H1 (cell line): ENCODE measurements around the gene THRB. TPM values are rescaled to one million over a fixed set of nuclear protein-coding genes. Genes with fewer than 3 reads are reported as not detected.

Experiments
- CTCF ChIA-PET: fragments of 300-600 bp; sonication (Branson Sonifier 250); formaldehyde crosslinking; loops from one replicate; lab custom pipeline; 2021; ENCODE audit not compliant: partially characterized antibody; lab: Charles Lee
- POLR2A ChIA-PET: fragments of 300-600 bp; sonication (Branson Sonifier 250); formaldehyde crosslinking; loops from one replicate; lab custom pipeline; 2021; ENCODE audit warnings: inconsistent platforms; ENCODE audit not compliant: partially characterized antibody; lab: Charles Lee
- DNase-seq, 2 experiments: peaks; one replicate each; pipeline versions ENCODE4 v3.0.0 to v3.0.0-alpha.2; 2010 to 2022; ENCODE audit warnings: low spot score in 2 of 2, low read depth in 1 of 2, mixed read lengths in 1 of 2
- FAIRE-seq: peaks from 2 replicates; lab custom pipeline; 2011; peaks lifted over from hg19 to GRCh38; lab: Jason Lieb, UNC
- H2AFZ ChIP-seq: 2 replicates; pipeline ENCODE4 v1.8.1; 2012; ENCODE audit warnings: low read length, inconsistent platforms
- H2AK5ac ChIP-seq: 2 replicates; pipeline ENCODE4 v1.6.1; 2013; ENCODE audit warnings: low read depth, low read length
- H2BK120ac ChIP-seq: replicated peaks from 2 replicates; pipeline ENCODE3; 2013; ENCODE audit warnings: low read depth, low read length, inconsistent platforms
- H2BK12ac ChIP-seq: 2 replicates; pipeline ENCODE4 v1.6.1; 2013; ENCODE audit warnings: low read depth, low read length
- H2BK15ac ChIP-seq: 2 replicates; pipeline ENCODE4 v1.6.1; 2013; ENCODE audit warnings: low read length
- H2BK20ac ChIP-seq: 2 replicates; pipeline ENCODE4 v1.6.1; 2013; ENCODE audit warnings: low read length
- H2BK5ac ChIP-seq: 2 replicates; pipeline ENCODE4 v1.6.1; 2013; ENCODE audit warnings: low read depth, low read length
- H3K14ac ChIP-seq: 2 replicates; pipeline ENCODE4 v1.6.1; 2013; ENCODE audit warnings: inconsistent platforms; ENCODE audit not compliant: insufficient read length
- H3K18ac ChIP-seq: 2 replicates; pipeline ENCODE4 v1.6.1; 2013; ENCODE audit warnings: low read length; ENCODE audit errors: extremely low read depth
- H3K23ac ChIP-seq: 2 replicates; pipeline ENCODE4 v1.6.1; 2013; ENCODE audit warnings: inconsistent platforms; ENCODE audit not compliant: insufficient read length
- H3K23me2 ChIP-seq: 2 replicates; pipeline ENCODE4 v1.6.1; 2013; ENCODE audit warnings: low read depth, low read length
- H3K27ac ChIP-seq: 2 replicates; pipeline ENCODE4 v1.6.1; 2011; ENCODE audit warnings: low read depth, low read length, inconsistent platforms
- H3K27me3 ChIP-seq, 4 experiments: replicated peaks in 1 of 4; 1 replicate in 1 of 4; 2 replicates in 3 of 4; pipeline versions ENCODE4 v1.6.1 to v1.8.1; 2011 to 2013; ENCODE audit warnings: low read length in 3 of 4, mild to moderate bottlenecking in 3 of 4, inconsistent platforms in 2 of 4, mixed read lengths in 2 of 4, moderate library complexity in 1 of 4; ENCODE audit not compliant: control insufficient read depth in 3 of 4, insufficient read depth in 3 of 4; ENCODE audit errors: extremely low read depth in 1 of 4
- H3K36me3 ChIP-seq, 4 experiments: 2 replicates each; pipeline versions ENCODE4 v1.6.1 to v1.8.1; 2011 to 2013; ENCODE audit warnings: mild to moderate bottlenecking in 4 of 4, low read length in 3 of 4, moderate library complexity in 2 of 4, control low read depth in 1 of 4, inconsistent platforms in 1 of 4; ENCODE audit not compliant: insufficient read depth in 4 of 4, control insufficient read depth in 2 of 4
- H3K4ac ChIP-seq: replicated peaks from 2 replicates; pipeline ENCODE3; 2013; ENCODE audit warnings: low read length, low read depth, mixed read lengths, inconsistent platforms; ENCODE audit not compliant: insufficient read length
- H3K4me1 ChIP-seq, 4 experiments: replicated peaks in 1 of 4; 1 replicate in 1 of 4; 2 replicates in 3 of 4; pipeline versions ENCODE4 v1.6.1 to v1.8.1; 2011 to 2013; ENCODE audit warnings: low read length in 3 of 4, inconsistent platforms in 2 of 4, mixed read lengths in 1 of 4; ENCODE audit not compliant: insufficient read depth in 4 of 4, control insufficient read depth in 3 of 4
- H3K4me2 ChIP-seq, 2 experiments: 2 replicates each; pipeline versions ENCODE4 v1.6.1 to v1.8.1; 2011 to 2013; ENCODE audit warnings: low read depth in 2 of 2, low read length in 2 of 2, control low read depth in 1 of 2, inconsistent platforms in 1 of 2, mild to moderate bottlenecking in 1 of 2; ENCODE audit not compliant: insufficient read depth in 1 of 2
- H3K4me3 ChIP-seq, 4 experiments: fragments of 200-600, 300-600 bp in 1 of 4; sonication (generic), shearing (Covaris generic), sonication (Bioruptor Twin) in 1 of 4; 2 replicates each; pipeline versions ENCODE4 v1.5.1 to v1.8.1; 2011 to 2016; ENCODE audit warnings: low read length in 4 of 4, low read depth in 3 of 4, control low read depth in 2 of 4, inconsistent platforms in 2 of 4, mild to moderate bottlenecking in 2 of 4, mixed read lengths in 1 of 4, moderate library complexity in 1 of 4; ENCODE audit not compliant: insufficient read depth in 2 of 4; ENCODE audit errors: extremely low read depth in 1 of 4
- H3K56ac ChIP-seq: replicated peaks from 2 replicates; pipeline ENCODE3; 2013; ENCODE audit warnings: low read depth, mild to moderate bottlenecking, mixed read lengths, low read length, inconsistent platforms; ENCODE audit not compliant: insufficient read length
- H3K79me1 ChIP-seq: 2 replicates; pipeline ENCODE4 v1.6.1; 2013; ENCODE audit warnings: low read depth, low read length, control low read depth
- H3K79me2 ChIP-seq, 2 experiments: 2 replicates each; pipeline versions ENCODE4 v1.6.1 to v1.8.1; 2012 to 2013; ENCODE audit warnings: low read length in 2 of 2, mild to moderate bottlenecking in 2 of 2, inconsistent platforms in 1 of 2; ENCODE audit not compliant: insufficient read depth in 2 of 2, control insufficient read depth in 1 of 2
- H3K9ac ChIP-seq, 4 experiments: replicated peaks in 1 of 4; 1 replicate in 1 of 4; 2 replicates in 3 of 4; pipeline versions ENCODE4 v1.6.1 to v1.8.1; 2011 to 2013; ENCODE audit warnings: low read depth in 3 of 4, low read length in 3 of 4, control low read depth in 2 of 4, mild to moderate bottlenecking in 2 of 4, moderate library complexity in 2 of 4, inconsistent platforms in 1 of 4; ENCODE audit errors: extremely low read depth in 1 of 4
- H3K9me3 ChIP-seq, 2 experiments: 2 replicates each; pipeline versions ENCODE4 v1.6.1 to v1.8.1; 2012 to 2013; ENCODE audit warnings: mild to moderate bottlenecking in 2 of 2, moderate library complexity in 2 of 2, control low read depth in 1 of 2, inconsistent platforms in 1 of 2, low read depth in 1 of 2, low read length in 1 of 2, mixed read lengths in 1 of 2; ENCODE audit not compliant: insufficient read depth in 2 of 2
- H4K20me1 ChIP-seq, 2 experiments: replicated peaks in 1 of 2; 2 replicates each; pipeline versions ENCODE3 to v1.8.1; 2011 to 2013; ENCODE audit warnings: inconsistent platforms in 2 of 2, low read length in 2 of 2, mild to moderate bottlenecking in 1 of 2; ENCODE audit not compliant: insufficient read depth in 2 of 2, control insufficient read depth in 1 of 2
- H4K5ac ChIP-seq: 2 replicates; pipeline ENCODE4 v1.6.1; 2013; ENCODE audit warnings: low read length, low read depth, mixed read lengths, inconsistent platforms; ENCODE audit not compliant: insufficient read length
- H4K8ac ChIP-seq: 2 replicates; pipeline ENCODE4 v1.8.0; 2013; ENCODE audit warnings: mild to moderate bottlenecking, moderate library complexity, low read length, inconsistent platforms; ENCODE audit not compliant: insufficient read depth; ENCODE audit errors: extremely low read depth
- H4K91ac ChIP-seq: replicated peaks from 2 replicates; pipeline ENCODE3; 2013; ENCODE audit warnings: low read length, mixed read lengths, inconsistent platforms; ENCODE audit not compliant: insufficient read length
- ATF2 ChIP-seq: IDR thresholded peaks from 2 replicates; pipeline ENCODE4 v1.6.1; 2012; ENCODE audit warnings: low read length, inconsistent platforms
- CBX8 ChIP-seq: fragments of 300-800, 300-1000 bp; sonication (generic); IDR thresholded peaks from 2 replicates; pipeline ENCODE4 v1.7.1; 2016; ENCODE audit warnings: low read depth, low read length, borderline replicate concordance
- EZH2 ChIP-seq: fragments of 200-600 bp; sonication (generic); IDR thresholded peaks from 2 replicates; pipeline ENCODE4 v1.7.1; 2012; ENCODE audit warnings: low read depth, mild to moderate bottlenecking, moderate library complexity, low read length, inconsistent platforms; ENCODE audit not compliant: severe bottlenecking
- HDAC2 ChIP-seq, 2 experiments: fragments of 300-600 bp in 1 of 2; sonication (generic) in 1 of 2; IDR thresholded peaks; 2 replicates each; pipeline ENCODE4 v1.6.1; 2011 to 2012; ENCODE audit warnings: low read depth in 2 of 2, low read length in 2 of 2, mild to moderate bottlenecking in 2 of 2, moderate library complexity in 2 of 2, borderline replicate concordance in 1 of 2, inconsistent platforms in 1 of 2
- KDM1A ChIP-seq: fragments of 200-600, 300-600 bp; sonication (generic); IDR thresholded peaks from 2 replicates; pipeline ENCODE4 v1.7.1; 2016; ENCODE audit warnings: mild to moderate bottlenecking, low read length, borderline replicate concordance
- KDM4A ChIP-seq: IDR thresholded peaks from one replicate; pipeline ENCODE4 v1.7.1; 2012; ENCODE audit warnings: low read depth, mild to moderate bottlenecking, moderate library complexity, low read length, inconsistent platforms; ENCODE audit not compliant: severe bottlenecking
- POLR2A ChIP-seq, 2 experiments: IDR thresholded peaks; 1 replicate in 1 of 2; 2 replicates in 1 of 2; pipeline ENCODE4 v1.6.1; 2011; ENCODE audit warnings: low read depth in 2 of 2, low read length in 2 of 2, mild to moderate bottlenecking in 2 of 2; ENCODE audit errors: control extremely low read depth in 1 of 2
- SIRT6 ChIP-seq: IDR thresholded peaks from one replicate; pipeline ENCODE4 v1.7.1; 2012; ENCODE audit warnings: low read length, inconsistent platforms
- SP4 ChIP-seq: IDR thresholded peaks from 2 replicates; pipeline ENCODE4 v1.6.1; 2012; ENCODE audit warnings: low read length, inconsistent platforms
- SRF ChIP-seq: IDR thresholded peaks from 2 replicates; pipeline ENCODE4 v1.6.1; 2011; ENCODE audit warnings: mild to moderate bottlenecking, low read depth, low read length, moderate library complexity
- polyA plus RNA-seq, 7 experiments: library from polyadenylated mRNA; depleted of rRNA in 3 of 7; stranded (reverse) in 5 of 7; unstranded in 2 of 7; fragments of >200 nt in 5 of 7; fragments of 200-250 nt in 2 of 7; gene quantifications; 1 replicate in 5 of 7; 2 replicates in 1 of 7; 4 replicates in 1 of 7; pipeline versions ENCODE4 v1.2.1 to v1.2.3, GENCODE V29; 2011 to 2013; ENCODE audit warnings: missing spikeins in 2 of 7, mixed read lengths in 2 of 7
- total RNA-seq: library from RNA; stranded (reverse); fragmentation: NEBNext Ultra II Directional; extraction: Animal tissue kit (Norgen Biotek cat#: 25700); gene quantifications from 2 replicates; pipeline ENCODE4 v1.2.1, GENCODE V29; 2021

THRB gene
- total and polyA plus RNA-seq, 2 of the 8 experiments (the other 6 are each of a cell fraction or from before 2014, with no cell fraction given), result 0.98 to 3.9 TPM

- POLR2A ChIA-PET, result no interaction called here
- H3K9ac ChIP-seq, result no peak overlapping the region
- TF ChIP-seq SIRT6 (no peak), POLR2A (IDR thresholded peaks at IDR 0.05; ENCODE audit: control extremely low read depth in 1 of 2, low read depth in 2 of 2, low read length in 2 of 2) (no peak), HDAC2 (IDR thresholded peaks at IDR 0.05; ENCODE audit: borderline replicate concordance in 1 of 2, low read depth in 2 of 2, low read length in 2 of 2) (no peak), EZH2 (no peak), SP4 (no peak), ATF2 (no peak), CBX8 (no peak), SRF (no peak), KDM4A (no peak), KDM1A (no peak)
Observed at GRCh38 chr3:24320601-24321000, 174.0 kb downstream of the THRB start.

More at GRCh38 chr3:24320601-24321000, 174.0 kb downstream of the THRB start:
- Histone ChIP-seq H2BK5ac (no peak overlapping the region), H3K27me3 (no peaks in the 10 kb centered on the region), H2AFZ (no peak overlapping the region), H4K8ac (no peak overlapping the region), H3K79me1 (no peaks in the 10 kb centered on the region), H4K20me1 (no peaks in the 10 kb centered on the region), H4K5ac (no peak overlapping the region), H3K9me3 (no peaks in the 10 kb centered on the region), H4K91ac (no peak overlapping the region), H3K4me1 (0 out of 7 replicates have a peak, but pooled peaks cover 0 to 2% (median 0%) of the 10 kb centered on the region in 4 experiments), H3K56ac (no peak overlapping the region), H3K27ac (no peak overlapping the region), H2BK12ac (no peak overlapping the region), H3K4me3 (no peak overlapping the region), H3K79me2 (no peaks in the 10 kb centered on the region), H2BK20ac (no peak overlapping the region), H2BK120ac (no peak overlapping the region), H3K4ac (no peak overlapping the region), H2BK15ac (no peak overlapping the region), H3K23ac (no peak overlapping the region), H3K14ac (no peak overlapping the region), H2AK5ac (no peak overlapping the region), H3K23me2 (no peaks in the 10 kb centered on the region), H3K36me3 (no peaks in the 10 kb centered on the region), H3K18ac (no peak overlapping the region), H3K4me2 (no peak overlapping the region)
- FAIRE-seq (no peak), DNase-seq (no peak)
- CTCF ChIA-PET, result no interaction called here
